PC-3 (cell line): ENCODE results near the gene OPN3.

Experiments
- CTCF ChIP-seq: fragments of 300-600 bp; sonication (generic); conservative IDR thresholded peaks from 2 replicates; pipeline ENCODE4 v1.5.1; 2017; ENCODE audit warnings: antibody characterized with exemption, low read depth, mild to moderate bottlenecking, low read length
- EZH2 ChIP-seq: fragments of 300-600 bp; sonication (generic); IDR thresholded peaks from one replicate; pipeline ENCODE4 v1.6.1; 2017; ENCODE audit warnings: antibody characterized with exemption, mild to moderate bottlenecking, low read length; ENCODE audit not compliant: unreplicated experiment

GRCh38 chr1:241646201-241646600 is 6.0 kb upstream of the OPN3 start:
- TF ChIP-seq CTCF (no peak), EZH2 (no peak)
